Glutamatergic neuron (in vitro differentiated cells): ENCODE data around the gene RAI1. TPM values are rescaled to one million over a fixed set of nuclear protein-coding genes. Genes with fewer than 3 reads are reported as not detected.

Experiments
- DNase-seq: peaks from one replicate; pipeline ENCODE4 v3.0.0; 2022
- H3K27ac Mint-ChIP-seq: one replicate; pipeline ENCODE4 v1.8.0; 2020; ENCODE audit warnings: mild to moderate bottlenecking, mixed read lengths, inconsistent platforms; ENCODE audit not compliant: unreplicated experiment
- H3K27me3 Mint-ChIP-seq: one replicate; pipeline ENCODE4 v1.8.0; 2020; ENCODE audit warnings: mild to moderate bottlenecking, moderate library complexity, mixed read lengths, inconsistent platforms; ENCODE audit not compliant: unreplicated experiment
- H3K36me3 Mint-ChIP-seq: one replicate; pipeline ENCODE4 v1.8.0; 2020; ENCODE audit warnings: mild to moderate bottlenecking, mixed read lengths, inconsistent platforms; ENCODE audit not compliant: unreplicated experiment
- H3K4me1 Mint-ChIP-seq: one replicate; pipeline ENCODE4 v1.8.0; 2020; ENCODE audit warnings: mild to moderate bottlenecking, low read depth, mixed read lengths, inconsistent platforms; ENCODE audit not compliant: unreplicated experiment
- H3K4me3 Mint-ChIP-seq: one replicate; pipeline ENCODE4 v1.8.0; 2020; ENCODE audit warnings: mild to moderate bottlenecking, mixed read lengths, inconsistent platforms; ENCODE audit not compliant: unreplicated experiment
- H3K9me3 Mint-ChIP-seq: one replicate; pipeline ENCODE4 v1.8.0; 2020; ENCODE audit warnings: mild to moderate bottlenecking, moderate library complexity, mixed read lengths, inconsistent platforms; ENCODE audit not compliant: unreplicated experiment
- total RNA-seq: library from RNA; stranded (reverse); fragmentation: NEBNext Ultra II Directional; extraction: Animal tissue kit (Norgen Biotek cat#: 25700); gene quantifications from one replicate; pipeline ENCODE4 v1.2.1, GENCODE V29; 2021; ENCODE audit not compliant: unreplicated experiment
- TF ChIP-seq, protein P1 (sequence below): fragments of 200-600 bp; sonication (generic); IDR thresholded peaks from one replicate; pipeline ENCODE4 v1.5.0; 2021; ENCODE audit not compliant: partially characterized antibody, unreplicated experiment

Gene RAI1
- total RNA-seq, 1 donor from 2014 or later, result 70.2 TPM

GRCh38 chr17:17732444-17732843 is 51.2 kb downstream of the RAI1 start:
- Mint-ChIP-seq H3K36me3 (no peaks in the 10 kb centered on the region), H3K4me1 (peaks cover 48% of the 10 kb centered on the region), H3K27ac (no peak overlapping the region), H3K4me3 (no peak overlapping the region), H3K9me3 (peaks cover 25% of the 10 kb centered on the region), H3K27me3 (peaks cover 16% of the 10 kb centered on the region)
- no peak for DNase-seq
- TF ChIP-seq, protein P1, sequence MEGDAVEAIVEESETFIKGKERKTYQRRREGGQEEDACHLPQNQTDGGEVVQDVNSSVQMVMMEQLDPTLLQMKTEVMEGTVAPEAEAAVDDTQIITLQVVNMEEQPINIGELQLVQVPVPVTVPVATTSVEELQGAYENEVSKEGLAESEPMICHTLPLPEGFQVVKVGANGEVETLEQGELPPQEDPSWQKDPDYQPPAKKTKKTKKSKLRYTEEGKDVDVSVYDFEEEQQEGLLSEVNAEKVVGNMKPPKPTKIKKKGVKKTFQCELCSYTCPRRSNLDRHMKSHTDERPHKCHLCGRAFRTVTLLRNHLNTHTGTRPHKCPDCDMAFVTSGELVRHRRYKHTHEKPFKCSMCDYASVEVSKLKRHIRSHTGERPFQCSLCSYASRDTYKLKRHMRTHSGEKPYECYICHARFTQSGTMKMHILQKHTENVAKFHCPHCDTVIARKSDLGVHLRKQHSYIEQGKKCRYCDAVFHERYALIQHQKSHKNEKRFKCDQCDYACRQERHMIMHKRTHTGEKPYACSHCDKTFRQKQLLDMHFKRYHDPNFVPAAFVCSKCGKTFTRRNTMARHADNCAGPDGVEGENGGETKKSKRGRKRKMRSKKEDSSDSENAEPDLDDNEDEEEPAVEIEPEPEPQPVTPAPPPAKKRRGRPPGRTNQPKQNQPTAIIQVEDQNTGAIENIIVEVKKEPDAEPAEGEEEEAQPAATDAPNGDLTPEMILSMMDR, result no peak

DNA sequence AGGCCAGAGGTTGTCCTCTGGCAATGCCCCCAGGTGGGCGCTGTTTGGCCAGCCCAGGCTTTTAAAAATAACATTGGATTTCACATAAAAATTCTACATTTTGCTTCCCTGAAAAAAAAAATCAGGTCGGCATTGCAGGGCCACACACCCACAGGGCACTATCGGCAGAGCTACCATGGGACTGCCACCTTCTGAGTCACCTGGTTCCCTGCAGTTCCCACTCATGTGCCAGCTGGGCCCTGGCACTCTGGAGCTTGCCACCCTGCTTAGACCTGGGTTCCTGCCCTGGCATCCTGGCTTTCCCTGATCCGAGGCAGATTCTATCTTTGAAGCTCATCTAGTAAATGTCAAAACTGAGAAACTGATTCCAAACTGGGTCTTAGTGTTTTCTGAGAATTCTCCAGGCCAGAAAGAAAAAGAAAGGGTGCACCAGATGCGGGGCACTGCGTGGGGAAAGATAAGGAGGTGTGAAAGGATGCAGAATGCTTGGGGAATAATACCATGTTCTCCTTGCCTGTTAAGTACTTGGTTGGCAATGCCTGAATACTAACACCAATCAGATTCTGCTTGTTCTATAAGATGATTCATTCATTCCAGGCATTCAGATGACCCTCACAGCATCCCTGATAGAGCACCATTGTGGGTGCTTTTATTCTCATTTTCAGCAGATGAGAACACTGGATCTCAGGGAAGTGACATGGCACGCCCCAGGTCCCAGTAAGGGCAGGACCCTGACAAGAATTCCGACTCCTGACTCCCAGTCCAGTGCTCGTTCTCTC is 51.8 kb downstream of the RAI1 start:
- H3K9me3 Mint-ChIP-seq, result peaks cover 22% of the 10 kb centered on the region
- TF ChIP-seq, protein P1, result no peak
- peaks cover 14% of the 10 kb centered on the region for H3K27me3 Mint-ChIP-seq
- H3K27ac Mint-ChIP-seq, result no peak overlapping the region
- H3K4me3 Mint-ChIP-seq, result no peak overlapping the region
- no peak for DNase-seq
- no peaks in the 10 kb centered on the region for H3K36me3 Mint-ChIP-seq
- peaks cover 43% of the 10 kb centered on the region for H3K4me1 Mint-ChIP-seq

- TF ChIP-seq, protein P1, result no peak
- H3K4me3 Mint-ChIP-seq, result peak overlapping the region; percentile 52
- H3K9me3 Mint-ChIP-seq, result peaks cover 23% of the 10 kb centered on the region
- no peak for DNase-seq
- H3K27ac Mint-ChIP-seq, result peak overlapping the region; percentile 67
- H3K36me3 Mint-ChIP-seq, result no peaks in the 10 kb centered on the region
- peaks cover 43% of the 10 kb centered on the region for H3K4me1 Mint-ChIP-seq
- peaks cover 24% of the 10 kb centered on the region for H3K27me3 Mint-ChIP-seq
Measured at GRCh38 chr17:17736205-17737183, 55.2 kb downstream of the RAI1 start.

- DNase-seq, result no peak
- Mint-ChIP-seq H3K9me3 (peaks cover 23% of the 10 kb centered on the region), H3K36me3 (no peaks in the 10 kb centered on the region), H3K27me3 (peaks cover 26% of the 10 kb centered on the region), H3K4me1 (peaks cover 56% of the 10 kb centered on the region), H3K4me3 (peak overlapping the region; percentile 71), H3K27ac (peak overlapping the region; percentile 38)
- TF ChIP-seq, protein P1, result no peak
Measured at GRCh38 chr17:17737961-17738894, 57.0 kb downstream of the RAI1 start.
